Measurements from ENCODE around the gene ATP6AP1.

DNA sequence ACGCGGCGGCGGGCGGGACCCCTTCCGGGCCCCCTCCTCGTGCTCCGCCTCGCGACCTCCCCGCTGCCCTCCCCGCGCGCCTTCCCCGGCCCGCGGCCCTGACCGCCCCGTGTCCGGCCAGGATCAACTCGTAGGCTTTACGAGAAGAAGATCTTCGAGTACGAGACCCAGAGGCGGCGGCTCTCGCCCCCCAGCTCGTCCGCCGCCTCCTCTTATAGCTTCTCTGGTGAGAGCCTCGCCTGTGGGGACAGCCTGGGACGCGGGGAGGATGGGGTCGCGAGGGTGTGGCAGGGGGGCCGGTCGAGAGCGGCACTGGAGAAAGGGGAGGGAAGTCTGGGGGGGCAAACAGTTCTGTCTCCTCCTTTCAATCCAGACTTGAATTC, 48.9 kb upstream of the ATP6AP1 start:
- TF ChIP-seq ZNF24 (tag by site-specific recombination; IDR thresholded peaks at IDR 0.05): no peak
- TF ChIP-seq HOXC10 (CRISPR knock-in tag; IDR thresholded peaks at IDR 0.05): no peak
